DMS 273 (cell line): ENCODE data around the gene SEZ6.

Experiments used
- DNase-seq: peaks from one replicate; lab custom pipeline; 2025; ENCODE audit not compliant: unreplicated experiment; lab: John Stamatoyannopoulos, UW

Gene SEZ6

DNA sequence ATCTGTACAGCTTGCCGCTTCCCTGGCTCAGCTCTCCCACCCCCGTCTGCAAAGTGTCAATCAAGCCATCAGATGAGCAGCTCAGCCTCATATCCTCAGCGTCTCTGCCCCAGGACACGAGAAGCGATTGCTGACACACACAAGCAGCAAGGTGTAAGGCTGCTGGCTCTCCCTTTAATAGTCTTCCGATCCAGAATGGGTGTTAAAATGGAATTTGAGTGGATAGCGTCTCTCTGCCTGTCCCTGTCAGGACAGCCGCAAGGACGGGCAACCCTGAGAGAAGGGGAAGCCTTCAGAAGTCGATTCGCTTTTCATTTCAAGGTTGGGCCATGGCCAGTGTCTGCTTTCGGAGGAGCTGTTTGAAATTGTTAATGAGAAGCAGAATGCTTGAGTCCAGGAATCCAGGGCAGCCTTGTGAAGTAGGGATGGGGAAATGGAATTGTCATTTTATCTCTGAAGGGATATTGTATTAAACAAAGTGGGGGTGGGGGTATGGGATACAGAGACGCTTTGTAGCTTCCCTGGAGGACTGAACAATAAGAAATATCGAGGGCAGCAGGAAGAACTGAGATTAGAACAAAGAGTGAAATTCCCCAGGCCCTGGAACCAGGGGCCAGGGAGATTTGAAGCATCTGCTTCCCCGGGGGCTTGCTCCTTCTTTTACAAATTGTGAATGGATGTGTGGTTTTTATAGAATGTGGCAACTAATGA is 32.4 kb upstream of the SEZ6 start:
- DNase-seq, result no peak

DNA sequence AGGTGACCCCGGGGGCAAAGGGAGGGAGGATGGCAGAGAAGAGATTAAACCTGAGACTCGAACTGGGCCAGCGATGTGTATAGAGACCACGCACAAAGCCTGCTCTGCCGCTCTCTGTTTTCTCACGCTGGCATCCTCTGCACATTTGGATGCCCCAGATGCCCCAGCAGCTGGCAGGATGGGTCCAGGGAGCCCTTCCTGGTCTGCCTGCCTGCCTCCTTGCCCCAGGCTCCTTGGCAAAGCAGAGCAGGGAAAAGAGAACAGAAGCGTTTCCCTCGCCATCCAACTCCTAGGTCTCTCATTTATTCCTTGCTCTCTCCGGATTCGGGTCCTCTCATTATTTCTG is 31.9 kb upstream of the SEZ6 start:
- peak; percentile 33 for DNase-seq

DNA sequence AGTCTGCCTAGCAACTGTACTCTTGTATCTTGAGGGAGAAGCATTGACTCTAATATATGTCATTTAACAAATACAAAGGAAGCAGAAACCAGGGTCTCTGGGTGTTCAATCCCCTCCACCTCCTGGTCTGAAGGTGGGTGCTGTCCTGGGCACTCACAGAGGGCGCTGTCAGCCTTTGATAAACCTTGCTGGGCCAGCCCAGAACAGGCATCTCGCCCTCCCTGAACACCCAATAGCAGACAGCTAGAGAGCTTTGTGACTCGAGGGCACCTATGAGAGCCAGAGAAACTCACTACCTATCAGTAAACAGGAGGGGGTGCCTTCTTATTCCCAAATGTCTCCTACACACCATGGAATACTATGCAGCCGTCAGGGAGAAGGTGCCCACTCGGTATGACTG is 30.8 kb upstream of the SEZ6 start:
- DNase-seq, result no peak

DNA sequence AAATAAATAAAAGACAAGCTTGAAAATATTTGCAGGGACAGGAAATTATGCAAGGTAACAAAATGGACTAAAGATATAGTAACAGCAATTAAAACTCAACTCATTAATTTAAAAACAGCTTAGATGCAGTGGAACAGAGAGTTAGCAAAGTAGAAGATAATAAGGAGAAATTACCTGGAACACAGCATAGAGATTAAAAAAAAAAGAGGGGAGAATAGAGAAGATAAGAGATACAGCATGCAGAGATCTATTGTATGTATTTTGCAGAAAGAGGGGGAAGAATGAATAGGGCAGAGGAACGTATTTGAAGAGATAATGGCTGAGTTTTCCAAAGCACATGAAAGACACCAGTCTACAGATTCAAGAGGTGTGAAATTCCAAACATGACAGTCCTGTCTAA is 28.7 kb upstream of the SEZ6 start:
- DNase-seq, result no peak

DNA sequence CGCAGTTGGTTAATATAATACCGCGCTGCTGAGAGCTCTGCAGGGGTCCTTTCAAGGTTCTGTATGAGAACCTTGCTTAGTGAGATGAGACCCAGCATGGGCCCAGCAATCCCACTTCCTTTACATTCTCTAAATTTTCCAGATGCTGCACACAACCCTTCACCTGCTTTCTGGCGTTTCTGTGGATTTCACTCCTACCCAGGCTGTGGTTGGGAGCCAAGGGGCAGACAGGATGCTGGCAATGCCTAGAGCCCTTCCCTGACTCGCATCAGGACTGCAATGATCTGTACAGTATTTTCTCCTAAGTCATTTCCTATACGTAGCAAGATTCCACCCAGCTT is 27.0 kb upstream of the SEZ6 start:
- DNase-seq, result no peak

DNA sequence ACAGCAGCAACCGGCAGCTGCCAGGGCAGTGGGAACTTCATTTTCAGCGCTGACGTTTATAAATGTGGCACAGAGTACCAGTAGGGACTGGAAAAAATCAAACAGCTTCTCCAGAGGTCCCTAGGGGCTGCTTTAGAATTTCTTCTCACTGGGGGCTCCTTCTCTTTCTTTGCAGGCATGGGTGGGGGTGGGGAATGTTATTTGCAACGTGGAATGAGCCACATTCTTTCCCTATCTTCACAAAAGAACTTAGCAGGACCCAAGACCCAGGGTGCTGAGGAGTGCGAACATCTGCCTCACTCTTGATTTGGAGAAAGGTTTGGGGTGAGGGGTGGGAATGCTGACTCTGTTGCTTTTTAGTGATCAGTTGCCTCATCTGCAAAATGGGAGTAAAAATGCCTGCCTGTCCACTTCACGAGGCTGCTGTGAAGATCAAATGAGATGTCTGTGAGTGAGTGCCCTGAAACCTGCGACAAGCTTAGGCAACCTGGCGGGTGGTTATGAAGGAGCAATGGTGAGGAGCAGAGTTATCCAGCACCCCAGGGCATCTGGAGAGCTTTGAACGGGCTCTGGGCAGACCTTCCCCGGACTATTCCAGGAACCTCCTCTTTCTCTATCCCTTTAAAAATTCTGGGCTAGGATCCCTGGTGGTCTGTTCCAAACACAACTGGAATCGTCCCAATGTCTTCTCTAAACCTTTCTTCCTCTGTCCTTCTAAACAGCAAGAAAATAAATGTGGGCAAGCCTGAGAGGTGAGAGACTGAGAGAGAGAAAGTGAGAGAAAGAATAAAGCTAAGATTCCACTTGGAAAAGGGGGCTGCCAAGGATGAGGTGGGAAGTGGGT is 26.4 kb upstream of the SEZ6 start:
- no peak for DNase-seq

DNA sequence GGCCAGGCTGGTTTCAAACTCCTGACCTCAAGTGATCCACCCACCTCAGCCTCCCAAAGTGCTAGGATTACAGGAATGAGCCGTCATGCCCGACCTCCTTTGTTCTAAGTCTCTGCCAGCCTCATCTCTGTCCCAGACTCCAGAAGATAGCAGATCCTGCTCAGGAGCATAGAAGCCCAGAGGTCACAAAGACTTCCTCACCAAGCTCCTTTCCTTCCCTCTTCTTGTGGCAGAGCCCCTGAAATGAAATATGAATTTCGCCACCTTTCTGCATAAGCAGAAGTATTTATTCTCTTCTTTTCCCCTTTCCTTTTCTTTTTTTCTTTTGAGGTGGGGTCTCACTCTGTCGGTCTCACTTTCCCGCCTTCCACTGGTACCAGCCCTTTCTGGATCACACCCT is 25.7 kb upstream of the SEZ6 start:
- DNase-seq, result no peak

DNA sequence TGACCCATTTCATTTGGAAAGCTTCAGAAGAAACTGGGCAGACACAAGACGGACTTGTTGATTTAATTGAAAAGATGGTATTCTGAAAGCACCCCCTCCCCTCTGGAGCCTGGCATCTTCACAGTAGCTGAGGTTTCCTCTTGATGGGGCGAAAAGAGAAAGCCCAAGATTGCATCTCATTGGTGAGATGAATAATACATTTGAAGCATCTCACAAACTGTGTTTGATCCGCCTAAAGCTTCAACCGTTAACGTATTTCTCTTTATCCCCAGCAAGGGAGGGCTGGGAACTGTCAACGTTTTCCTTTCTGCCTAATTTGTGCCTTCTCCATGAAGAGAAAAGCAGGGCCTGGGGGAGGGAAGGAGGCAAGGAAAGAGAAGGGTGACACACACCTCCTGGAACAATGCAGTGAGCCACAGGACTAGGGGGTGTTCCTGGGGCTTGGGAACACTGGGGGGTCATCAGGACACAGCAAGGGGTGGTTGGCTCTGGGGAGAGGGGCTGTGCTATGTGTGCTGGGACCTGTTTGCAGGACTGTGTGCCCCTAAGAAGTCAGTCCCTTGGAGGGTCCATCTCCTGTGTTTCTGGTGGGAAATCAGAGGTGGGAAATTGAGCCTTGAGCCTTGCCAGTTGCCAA is 18.6 kb upstream of the SEZ6 start:
- no peak for DNase-seq

DNA sequence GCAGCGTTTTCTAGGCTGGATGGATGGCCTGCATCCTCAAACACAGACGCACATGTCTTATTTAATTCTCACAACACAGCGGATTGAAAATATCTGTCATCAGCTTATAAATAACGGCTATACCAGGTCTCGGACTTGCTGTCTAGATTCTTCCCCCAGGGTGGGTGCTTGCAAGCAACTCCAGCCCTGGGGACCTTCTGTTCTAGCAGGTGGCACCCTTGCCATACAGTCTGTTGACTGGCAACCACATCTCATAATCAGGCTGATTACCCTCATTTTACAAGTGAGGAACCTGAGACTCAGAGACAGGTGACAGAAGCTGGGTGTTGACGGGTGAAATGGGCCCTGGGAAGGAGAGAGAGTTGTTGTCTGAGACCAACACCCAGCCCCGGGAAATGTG is 16.2 kb upstream of the SEZ6 start:
- no peak for DNase-seq

DNA sequence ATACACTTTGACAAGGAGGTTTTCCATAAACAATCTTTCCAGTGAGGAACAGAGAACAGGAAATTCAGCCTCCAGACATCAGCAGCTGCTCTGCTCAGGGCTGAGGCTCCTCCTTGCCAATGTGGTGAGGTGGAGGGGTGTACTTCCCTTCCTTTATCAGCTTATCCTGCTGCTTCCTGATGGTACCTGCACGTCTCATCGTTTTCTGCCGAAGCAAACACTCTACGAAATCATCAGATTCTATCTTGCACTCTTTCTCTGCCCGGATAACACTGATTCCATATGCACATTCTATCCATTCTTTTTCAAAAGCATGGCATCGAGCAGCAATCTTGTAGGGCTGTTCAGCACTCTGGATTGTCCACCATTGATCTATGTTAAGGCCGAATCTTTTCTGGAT is 15.4 kb upstream of the SEZ6 start:
- DNase-seq, result no peak

DNA sequence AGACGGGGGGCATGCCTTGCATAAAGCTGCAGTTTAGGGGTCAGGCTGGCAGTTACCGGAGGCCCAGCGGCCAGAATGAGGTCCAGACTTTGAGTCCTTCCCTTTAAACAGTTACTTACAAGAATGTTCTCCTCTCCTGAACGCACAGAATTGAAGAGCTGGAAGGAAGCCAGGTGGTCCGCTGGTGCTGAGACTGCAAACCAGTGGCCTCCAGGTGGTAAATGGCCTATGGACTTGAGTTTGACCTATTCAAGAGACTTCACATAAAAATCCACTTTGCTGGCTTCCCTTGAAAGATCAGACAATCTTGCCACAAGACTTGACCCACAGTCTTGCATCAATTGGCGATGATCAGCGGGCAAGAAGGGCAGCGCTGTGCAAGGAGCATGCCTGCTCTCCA is 14.7 kb upstream of the SEZ6 start:
- no peak for DNase-seq

DNA sequence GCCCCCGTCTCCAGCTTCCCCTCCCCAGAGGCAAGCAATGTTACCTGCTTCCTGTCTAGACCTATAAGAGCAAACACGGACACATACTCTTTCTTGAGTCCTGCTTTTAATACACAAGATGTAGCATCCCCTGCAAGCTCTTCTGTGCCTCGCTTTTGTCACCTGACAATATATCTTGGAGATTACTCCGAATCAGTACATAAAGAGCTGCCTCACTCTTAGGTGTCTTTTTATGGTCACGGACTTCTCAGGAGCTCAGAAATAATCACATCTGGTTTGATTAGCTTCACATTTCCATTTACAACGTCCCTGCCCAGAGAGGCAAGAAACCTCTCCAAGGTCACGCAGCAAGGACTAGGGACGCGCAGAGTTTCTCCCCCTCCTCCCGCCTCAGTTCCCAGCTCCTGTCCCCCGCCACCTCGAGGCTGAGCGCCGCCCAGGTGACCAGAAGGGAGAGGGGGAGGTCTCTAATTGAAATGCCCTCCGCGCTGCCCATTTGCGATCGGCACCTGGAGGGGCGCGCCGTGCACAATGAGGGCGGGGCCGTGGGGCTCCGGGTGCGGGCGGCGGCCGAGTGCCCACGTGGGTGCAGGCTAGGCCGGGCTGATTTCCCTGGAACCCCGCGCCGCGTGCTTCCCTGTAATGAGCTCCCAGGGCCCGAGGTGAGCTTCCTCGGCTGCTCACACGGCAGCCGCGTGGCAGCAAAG is 13.8 kb upstream of the SEZ6 start:
- DNase-seq, result no peak

DNA sequence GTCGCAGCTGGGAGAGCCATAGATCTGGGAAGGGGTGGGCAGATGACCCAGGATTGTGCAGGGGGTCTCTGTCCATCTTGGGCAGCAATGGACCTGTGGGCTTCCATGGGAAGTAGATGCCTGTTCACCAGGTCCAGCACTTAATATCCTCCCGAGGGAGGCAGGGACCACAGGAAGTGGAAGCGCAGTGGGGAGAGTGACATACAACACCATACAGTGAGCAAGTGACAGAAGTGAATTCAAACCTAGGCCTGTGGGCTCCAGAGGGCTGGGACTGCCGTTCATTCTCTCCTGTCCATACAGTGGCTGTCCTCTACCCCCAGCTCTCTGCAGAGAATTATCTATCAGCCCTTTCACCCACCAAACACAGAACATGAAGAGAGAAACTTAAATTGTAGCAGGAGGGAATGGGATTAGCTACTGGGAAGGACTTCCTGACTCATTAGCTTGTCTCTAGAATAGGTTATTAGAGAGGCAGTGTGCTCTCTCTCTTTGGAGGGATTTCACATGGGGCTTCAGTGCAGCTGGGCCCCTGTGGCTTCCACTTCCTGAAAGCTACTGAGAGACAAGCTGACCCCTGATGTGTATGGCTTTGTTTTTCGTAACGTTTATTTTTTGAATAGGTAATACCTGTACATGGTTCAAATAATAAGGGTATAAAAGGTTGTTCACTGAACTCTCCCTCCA is 13.1 kb upstream of the SEZ6 start:
- DNase-seq, result no peak

DNA sequence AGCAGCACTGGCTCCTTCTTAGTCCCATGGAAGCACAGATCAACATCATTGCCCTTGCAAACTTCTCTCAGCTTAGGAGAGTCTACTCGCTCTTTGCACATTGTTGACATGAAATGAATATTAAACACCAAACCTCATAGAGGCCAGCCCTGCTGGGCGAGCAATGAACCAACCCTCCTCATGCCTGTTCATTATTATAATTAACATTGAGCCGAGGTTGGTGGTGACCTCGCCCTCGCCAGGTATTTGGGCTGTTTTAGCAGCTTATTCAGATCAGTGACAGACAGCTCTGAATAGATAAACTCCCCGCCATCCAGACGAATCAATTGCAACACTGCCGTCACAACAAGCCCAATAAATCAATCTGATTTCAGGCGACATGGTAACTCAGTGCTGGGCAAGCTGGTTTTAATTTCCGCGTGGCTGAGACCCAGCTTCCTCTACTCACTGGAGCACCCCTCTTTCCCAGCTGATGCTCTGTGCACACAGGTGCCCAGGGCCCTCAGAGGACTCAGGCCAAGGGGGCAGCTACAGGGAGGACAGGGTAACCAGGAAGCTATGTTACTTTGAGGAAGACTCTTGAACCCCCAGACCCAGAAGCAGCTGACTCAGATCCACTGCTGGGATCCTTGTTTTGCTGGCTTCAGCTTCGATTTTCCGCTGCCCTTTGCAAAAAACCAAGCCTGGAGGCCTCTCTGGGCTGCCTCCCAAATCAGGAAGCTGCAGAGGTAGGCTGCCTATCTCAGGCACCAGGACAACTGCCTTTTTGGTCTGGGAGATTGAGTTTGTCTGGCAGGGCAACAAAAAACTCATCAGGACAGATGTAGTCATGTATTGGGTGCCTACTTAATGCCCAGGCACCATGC is 10.7 kb upstream of the SEZ6 start:
- DNase-seq, result no peak

DNA sequence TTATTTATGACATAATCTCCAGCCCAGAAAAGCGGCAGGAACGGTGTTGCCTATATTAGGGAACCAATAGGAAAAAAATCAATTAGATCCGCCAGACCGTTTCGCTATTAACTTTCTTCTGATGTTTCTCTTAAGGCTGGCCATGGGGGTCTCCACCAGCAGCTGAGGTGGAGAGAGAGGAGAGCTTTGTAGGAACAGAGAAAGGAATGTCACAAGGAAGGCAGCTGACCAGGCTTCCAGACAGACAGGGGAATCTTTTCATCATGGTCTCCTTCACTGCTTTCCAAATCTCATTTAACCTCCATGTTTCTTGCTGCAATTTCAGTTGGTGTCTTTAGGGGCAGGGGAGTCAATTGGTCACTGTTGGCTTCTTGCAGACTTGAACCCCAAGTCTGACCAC is 8.9 kb upstream of the SEZ6 start:
- no peak for DNase-seq

DNA sequence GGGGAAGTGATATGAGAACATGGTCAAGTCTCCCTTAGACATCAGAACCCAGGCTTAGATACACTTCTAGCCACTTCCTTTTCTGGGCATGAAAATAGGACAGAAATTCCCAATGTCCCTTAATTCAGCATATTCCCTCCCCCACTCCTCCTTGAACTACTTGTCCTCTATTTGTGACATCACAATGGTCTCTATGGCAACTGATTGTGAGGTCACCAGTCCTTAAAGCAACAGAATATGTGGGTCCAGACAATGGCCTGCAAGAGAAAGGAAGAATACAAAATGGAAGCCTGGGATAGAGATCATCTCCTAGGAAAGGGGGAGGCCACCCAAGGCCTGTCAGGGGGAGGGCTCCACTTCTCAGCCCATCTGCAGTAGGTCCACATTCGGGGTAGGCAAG is 6.7 kb upstream of the SEZ6 start:
- DNase-seq, result no peak

DNA sequence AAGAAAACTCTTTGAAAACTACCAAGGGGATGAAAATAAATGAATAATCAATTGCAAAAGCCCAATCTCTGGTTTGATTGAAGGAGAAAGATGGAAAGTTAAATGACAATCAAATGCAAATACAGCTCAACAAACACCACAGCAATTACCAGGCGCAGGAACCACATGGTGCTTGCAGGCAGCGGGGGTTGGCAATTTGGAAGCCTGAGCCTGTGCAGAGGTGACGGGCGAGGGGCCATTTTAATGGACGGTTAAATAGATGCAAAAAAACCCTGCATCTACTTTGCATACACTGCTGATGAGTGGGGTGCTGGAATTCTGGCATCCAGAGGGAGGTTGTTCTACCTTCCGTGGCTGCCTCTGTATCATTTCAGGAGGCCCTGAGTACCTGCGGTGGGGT is 4.8 kb upstream of the SEZ6 start:
- DNase-seq, result no peak

DNA sequence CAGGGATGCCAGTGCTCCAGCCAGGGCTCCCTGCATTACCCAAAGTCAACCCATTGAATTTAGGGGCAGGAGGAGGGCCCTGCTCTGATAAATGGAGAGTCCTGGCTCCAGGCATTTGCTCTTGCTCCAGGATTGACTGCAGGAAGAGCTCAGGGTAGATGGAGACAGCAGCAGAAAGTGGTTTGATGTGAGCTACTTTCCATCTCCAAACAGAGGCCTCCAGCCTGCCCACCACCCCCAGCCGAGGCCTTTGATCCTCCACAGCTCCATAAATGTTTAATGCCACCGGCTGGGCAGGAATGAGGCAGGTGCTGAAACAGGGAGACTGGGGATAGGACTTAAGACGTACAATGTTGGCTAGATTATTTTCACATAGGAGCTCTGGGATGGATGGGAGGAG is 4.3 kb upstream of the SEZ6 start:
- DNase-seq, result no peak

DNA sequence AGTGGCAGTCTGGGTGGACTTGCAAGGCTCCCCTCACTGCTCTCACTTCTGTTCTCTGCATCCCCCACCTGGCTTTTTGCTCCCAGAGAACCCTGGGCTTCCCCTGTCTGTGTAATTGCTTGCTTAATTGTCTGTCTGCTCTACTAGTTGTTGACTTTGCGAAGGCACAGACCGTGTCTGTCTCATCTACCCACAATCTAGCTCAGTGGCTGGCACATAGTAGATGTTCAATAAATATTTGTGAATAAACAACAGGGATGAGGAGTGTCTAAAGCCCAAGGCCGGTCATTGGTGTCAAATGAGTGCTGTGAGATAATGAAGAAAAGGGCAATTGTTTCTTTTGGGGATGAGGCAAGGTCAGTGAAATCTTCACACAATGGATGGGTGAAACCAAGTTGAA is 2.8 kb upstream of the SEZ6 start:
- DNase-seq, result no peak

DNA sequence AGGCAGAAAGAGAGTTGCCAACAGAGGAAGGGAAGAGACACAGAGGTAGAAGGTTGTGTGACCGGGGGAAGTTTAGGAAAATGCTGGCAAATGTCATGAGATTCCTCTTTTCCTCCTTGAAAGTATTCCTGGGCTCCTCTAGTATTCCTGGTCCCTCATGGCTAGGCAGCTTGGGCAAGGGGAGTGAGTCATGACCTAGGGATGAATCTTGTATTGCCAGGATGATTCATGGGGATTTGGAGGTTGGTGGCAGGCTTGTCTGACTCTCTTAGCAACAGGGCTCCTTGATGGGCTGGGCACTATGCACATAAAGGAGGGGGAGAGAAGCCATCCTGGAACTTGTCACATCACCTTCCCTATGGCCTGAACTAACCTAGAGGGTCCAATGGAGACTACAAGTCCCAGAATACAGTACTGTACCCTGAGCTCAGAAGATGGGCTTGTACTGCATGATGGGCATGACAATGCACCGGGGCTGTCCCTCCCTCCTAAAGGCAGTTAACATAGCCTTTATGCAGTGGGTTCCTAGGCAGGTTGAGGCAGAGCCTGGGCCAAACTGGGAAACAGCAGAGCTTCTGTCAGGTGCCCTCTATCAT is 2.1 kb upstream of the SEZ6 start:
- peak; percentile 43 for DNase-seq
